NCI-H2196 treated with DMSO at 0.1 percent for 48 hours (cell line): ENCODE data around the gene CHTF18.
A peak's percentile ranks its signal among the peaks of the same experiment; 100 is the strongest.
"Not testable (repeated sequence)": the region's sequence is repeated elsewhere in the genome, so short reads cannot be mapped to it uniquely, and the experiment has no call there.

Experiments
- DNase-seq: peaks from one replicate; lab custom pipeline; 2025; ENCODE audit not compliant: unreplicated experiment; lab: John Stamatoyannopoulos, UW

Gene CHTF18

DNA sequence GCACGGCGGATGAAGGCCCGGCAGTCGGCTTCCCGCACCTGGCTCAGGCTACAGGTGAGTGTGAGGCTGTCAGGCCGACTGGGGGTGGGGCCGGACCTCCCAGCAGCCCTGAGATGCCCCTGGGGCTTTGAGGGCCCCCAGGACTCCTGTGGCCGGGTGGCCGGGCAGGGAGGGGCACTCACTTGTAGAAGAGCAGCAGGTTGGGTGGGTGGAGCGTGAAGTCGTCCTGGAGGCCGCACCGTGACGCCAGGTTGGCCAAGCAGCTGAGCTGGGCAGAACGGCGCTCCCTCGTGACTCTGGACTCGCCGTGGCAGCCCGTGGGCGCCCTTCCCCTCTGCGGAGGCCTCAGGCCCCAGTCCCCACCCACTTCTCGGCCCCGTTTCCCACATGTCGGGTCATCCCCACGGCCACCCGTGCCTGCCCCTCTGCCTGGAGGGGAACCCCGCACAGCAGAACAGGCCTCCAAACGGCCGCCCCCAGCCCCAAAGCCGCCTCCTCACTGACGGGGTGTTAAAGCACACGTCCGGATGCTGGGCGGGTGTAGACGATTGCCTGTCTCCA, 13.1 kb upstream of the CHTF18 start:
- DNase-seq = no peak

DNA sequence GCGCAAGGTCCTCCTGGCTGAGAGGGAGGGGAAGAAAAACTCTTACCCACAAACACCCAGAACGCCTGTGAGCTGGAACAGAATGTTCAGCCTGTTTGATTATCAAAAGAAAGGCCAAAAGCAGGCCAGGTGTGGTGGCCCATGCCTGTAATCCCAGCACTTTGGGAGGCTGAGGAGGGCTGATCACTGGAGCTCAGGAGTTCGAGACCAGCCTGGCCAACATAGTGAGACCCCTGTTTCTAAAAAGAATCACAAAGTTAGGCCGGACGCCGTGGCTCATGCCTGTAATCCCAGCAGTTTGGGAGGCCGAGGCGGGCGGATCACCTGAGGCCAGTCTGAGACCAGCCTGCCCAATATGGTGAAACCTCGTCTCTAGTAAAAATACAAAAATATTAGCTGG, 12.1 kb upstream of the CHTF18 start:
- not testable (repeated sequence) for DNase-seq

DNA sequence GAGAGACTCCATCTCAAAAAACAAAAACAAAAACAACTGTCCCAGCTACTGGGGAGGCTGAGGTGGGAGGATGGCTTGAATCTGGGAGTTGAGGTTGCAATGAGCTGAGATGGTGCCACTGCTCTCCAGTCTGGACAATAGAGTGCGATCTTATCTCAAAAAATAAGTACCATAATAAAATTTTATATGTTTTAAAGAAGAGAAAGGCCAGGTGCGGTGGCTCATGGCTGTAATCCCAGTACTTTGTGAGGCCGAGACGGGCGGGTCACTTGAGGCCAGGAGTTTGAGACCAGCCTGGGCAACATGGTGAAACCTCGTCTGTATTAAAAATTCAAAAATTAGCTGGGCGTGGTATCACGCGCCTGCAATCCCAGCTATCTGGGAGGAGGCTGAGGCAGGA, 11.6 kb upstream of the CHTF18 start:
- no peak for DNase-seq

GRCh38 chr16:777826-778225, 10.6 kb upstream of the CHTF18 start:
- no peak for DNase-seq

DNA sequence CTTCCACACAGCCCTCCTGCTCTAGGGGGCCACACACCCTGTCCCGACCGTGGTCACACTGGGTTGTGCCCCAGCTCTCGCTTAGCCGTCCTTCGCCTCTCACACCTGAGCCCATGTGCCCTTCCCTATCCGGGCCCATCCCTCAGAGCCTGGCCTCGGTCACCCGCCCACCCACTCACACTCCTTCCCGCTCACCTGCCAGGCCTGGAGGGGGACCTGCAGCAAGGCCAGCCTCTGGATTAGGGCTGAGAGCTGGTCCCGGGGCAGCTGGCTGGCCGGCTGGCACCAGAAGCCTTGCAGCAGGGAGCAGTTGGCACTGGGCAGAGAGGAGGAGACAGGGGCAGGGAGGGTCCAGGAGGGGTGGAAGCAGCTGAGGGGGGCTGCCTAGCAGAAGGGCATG, 10.0 kb upstream of the CHTF18 start:
- no peak for DNase-seq

GRCh38 chr16:778909-779527, 9.4 kb upstream of the CHTF18 start:
- DNase-seq = no peak

DNA sequence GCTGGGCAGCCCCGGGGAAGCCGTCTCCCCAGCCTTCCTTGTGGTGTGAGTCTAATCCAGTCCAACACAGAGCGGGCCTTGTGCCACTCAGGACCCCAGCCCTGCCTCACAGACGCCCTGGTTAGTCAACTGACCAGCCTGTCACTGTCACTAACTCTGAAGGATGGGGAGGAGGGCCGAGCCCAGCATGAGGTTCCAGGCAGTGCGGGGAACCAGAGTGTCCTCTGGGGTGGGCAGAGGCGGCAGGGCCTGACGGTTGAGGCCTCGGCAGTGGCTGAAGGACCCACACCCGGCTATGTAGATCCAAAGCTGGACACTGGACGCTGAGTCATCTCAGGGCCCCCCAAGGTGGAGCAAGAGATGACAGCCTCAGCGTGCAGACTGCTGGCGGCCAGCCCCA, 8.9 kb upstream of the CHTF18 start:
- no peak for DNase-seq

- no peak for DNase-seq
These were observed 8.1 kb upstream of the CHTF18 start for GRCh38 chr16:780296-780695.

GRCh38 chr16:781346-782010, 6.9 kb upstream of the CHTF18 start:
- no peak for DNase-seq

GRCh38 chr16:782258-782657, 6.2 kb upstream of the CHTF18 start:
- DNase-seq = no peak

DNA sequence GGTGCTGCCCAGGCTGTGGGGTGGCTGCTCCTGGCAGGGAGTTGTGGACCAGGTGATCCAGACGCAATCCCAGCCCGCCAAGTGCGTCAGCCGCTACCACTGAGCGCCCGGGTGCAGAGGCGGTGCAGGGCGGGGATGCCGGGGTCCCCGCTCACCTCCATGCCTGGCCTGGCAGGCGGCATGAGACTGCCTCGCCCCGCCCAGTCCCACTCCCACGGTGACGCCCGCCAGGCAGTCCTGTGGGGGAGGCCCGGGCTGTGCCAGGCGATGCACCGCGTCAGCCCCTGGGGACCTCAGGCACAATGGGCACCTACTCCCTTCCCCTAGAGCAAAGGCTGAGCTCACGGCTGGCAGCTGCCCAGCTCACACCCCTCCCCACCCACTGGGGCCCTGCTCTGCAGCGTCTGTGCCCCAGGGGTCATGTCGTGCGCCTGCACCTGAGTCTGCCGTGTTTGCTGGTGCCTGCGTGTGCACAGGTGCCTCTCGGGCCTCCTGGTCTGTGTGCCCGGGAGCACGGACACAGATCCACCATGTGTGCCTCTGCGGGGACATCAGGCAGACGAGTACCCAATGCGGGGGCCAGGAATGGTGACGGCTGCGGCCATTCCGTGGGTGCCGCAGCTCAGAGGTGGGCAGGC, 5.5 kb upstream of the CHTF18 start:
- DNase-seq = peak; percentile 18

- DNase-seq = no peak
These were observed 4.8 kb upstream of the CHTF18 start for GRCh38 chr16:783404-784161.

DNA sequence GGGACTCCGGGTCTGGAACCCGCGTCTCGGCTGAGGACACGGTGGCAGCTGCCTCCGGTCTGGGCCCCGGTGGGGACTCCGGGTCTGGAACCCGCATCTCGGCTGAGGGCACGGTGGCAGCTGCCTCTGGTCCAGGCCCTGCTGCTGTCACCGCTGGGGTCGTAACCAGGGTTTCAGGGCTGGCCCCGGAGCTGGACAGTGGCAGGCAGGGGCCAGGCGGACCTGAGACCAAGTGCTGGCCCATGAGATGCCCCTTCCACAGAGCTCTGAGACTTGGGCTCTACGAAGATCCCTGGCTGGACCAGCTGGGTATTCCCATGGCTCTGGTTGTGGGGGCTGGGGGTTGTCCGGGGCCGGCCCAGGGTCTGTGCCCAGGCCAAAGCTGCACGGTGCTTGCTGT, 4.0 kb upstream of the CHTF18 start:
- DNase-seq = no peak

DNA sequence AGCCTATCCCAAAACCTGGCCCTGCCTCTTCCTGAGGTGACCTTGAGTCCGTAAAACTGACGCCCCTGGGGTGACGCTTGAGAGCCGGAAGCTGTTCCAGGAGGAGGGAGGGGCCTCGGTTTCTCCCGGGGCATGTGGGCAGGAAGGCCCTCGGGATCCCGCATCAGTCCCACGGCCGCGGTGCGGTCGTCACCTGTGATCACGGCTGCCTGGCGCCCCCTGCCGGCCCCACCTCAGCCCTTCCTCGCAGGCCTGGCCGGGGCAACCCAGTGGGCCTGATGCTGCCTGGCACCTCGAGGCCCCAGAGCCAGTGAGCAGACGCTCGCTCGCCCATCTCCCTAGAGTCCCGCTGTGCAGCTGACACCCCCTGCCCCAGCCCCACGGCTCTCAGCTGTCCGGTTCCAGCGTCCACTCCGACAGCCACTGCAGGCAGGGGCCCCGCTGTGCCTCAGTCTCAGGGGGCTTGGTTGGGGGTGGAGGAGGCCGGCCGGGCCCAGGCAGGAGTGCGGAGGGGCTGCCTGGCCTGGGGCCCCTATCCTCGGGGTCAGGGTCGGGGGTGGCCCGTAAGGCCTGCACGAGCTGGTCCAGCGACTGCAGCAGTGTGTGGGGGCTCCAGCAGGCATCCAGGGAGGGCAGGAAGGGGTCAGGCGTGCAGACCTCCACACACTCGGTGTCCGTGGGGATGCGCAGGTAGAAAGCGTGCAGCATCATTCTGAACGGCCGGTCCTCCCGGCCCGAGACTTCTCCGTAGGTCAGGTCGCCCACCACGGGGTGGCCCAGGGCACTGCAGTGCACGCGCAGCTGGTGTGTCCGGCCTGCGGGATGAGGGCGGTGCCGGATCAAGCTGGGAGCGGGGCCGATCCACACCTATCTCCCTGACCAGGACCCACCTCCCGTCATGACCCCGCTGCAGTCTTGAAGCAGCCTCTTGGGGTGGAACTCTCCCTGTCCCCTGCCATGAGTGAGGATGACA, 2.6 kb upstream of the CHTF18 start:
- DNase-seq = no peak

DNA sequence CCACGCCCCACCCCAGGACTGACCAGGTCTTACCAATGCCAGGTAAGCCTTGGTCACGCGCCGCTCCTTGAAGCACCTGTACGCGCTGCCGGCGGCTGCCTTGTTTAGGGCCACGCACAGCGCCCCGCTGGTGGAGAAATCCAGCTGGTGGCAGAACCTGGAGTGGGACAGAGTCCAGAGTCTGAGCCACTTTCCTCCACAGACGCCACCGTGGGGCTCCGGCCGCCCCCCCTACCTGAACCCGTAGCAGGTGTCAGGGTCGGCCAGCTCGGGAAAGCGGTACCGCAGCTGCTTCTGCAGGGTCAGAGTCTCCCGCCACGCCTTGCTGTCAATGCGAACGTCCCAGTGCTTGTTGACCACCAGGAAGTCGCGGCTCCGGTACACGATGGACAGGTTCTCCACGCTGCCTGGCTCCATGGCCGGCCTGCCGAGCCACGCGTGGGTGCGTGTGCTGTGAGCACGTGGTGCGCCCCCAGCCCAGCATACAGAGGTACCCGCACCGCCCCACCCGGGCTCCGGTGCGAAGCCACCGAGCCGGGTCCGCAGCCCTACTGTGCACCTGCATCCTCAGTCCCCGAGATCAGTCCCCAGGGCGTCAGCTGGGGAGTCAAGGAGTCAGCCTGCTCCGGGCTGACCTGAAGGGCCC, 976 bp upstream of the CHTF18 start:
- DNase-seq = no peak

- DNase-seq = no peak
These were observed 432 bp upstream of the CHTF18 start, which contains the start of gene RPUSD1 for GRCh38 chr16:787978-788398. Gene RPUSD1 (minus strand): TSS chr16:788381. CDS start chr16:787737, 644 bp downstream.

DNA sequence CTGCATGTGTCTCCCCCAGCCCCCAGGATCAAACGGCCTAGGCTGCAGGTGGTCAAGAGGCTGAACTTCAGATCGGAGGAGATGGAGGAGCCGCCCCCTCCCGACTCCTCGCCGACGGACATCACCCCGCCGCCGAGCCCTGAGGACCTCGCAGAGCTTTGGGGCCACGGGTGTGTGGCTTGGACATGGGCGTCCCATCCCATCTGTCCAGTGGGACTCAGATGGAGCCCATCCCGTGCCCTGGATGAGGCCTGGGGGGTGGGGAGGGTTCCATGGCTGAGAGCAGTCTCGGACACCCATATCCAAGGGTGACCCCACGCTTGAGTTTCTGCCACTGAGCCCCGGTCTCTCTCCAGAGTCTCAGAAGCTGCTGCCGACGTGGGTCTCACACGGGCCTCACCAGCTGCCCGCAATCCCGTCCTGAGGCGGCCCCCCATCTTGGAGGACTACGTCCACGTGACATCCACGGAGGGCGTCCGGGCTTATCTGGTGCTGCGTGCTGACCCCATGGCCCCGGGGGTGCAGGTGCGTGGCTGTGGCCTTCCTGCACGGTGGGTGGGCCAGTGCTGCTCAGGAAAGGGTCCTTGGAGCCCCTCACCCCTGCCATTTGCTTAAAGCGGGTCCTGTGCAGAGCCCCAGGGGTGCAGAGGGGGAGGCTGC, 901 bp downstream of the CHTF18 start:
- DNase-seq = no peak

GRCh38 chr16:790086-790485, 1.7 kb downstream of the CHTF18 start:
- no peak for DNase-seq

DNA sequence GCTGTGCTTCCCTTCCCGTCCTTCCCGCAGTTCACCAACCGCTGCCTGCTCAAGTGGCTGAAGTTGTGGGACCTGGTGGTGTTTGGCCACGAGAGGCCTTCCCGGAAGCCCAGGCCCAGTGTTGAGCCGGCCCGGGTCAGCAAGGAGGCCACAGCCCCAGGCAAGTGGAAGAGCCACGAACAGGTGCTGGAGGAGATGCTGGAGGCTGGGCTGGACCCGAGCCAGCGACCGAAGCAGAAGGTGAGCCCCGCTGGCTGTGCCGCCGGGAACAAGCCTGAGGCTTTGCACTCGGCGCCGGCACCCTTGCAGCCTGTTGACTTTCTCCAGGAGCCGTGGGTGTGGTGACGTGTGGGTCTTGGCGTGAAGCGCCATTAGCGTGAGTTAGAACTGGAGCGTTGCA, 2.7 kb downstream of the CHTF18 start:
- DNase-seq = no peak
